Keratinocyte (primary cell): Measurements from ENCODE around the gene VPS11.

ENCODE experiments used
- EZH2 ChIP-seq: IDR thresholded peaks from one replicate; pipeline ENCODE4 v1.6.1; 2012; ENCODE audit warnings: inconsistent platforms, mild to moderate bottlenecking, low read length, moderate library complexity
- TF ChIP-seq, protein P1 (sequence below), 3 experiments: IDR thresholded peaks in 1 of 3; conservative IDR thresholded peaks in 1 of 3; optimal IDR thresholded peaks in 1 of 3; 2 replicates in 2 of 3; 3 replicates in 1 of 3; pipeline versions ENCODE3 to v1.5.1; 2011; ENCODE audit warnings: low read length in 3 of 3, mild to moderate bottlenecking in 3 of 3, moderate library complexity in 2 of 3, control low read depth in 1 of 3, inconsistent platforms in 1 of 3; ENCODE audit not compliant: insufficient read depth in 2 of 3; ENCODE audit errors: extremely low read depth in 1 of 3

DNA sequence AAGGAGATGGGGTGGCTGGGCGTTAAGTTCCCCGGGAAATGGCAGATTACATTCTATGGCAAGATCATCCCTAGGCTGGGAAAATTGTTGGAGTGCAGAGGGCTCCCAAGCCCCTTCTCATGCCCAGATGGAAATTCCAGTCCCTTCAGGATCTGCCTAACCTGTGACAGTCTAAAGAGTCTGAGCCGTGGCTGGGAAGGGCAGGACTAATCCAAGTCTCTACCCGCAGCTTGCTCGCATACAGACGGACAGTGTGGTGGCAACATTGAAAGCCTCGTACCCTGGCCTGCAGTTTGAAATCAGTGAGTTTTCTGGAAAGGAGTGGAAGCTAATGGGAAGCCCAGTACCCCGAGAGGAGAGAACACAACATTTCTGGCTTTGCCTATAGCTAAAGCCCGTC is 20.8 kb downstream of the VPS11 start:
- TF ChIP-seq, protein P1, sequence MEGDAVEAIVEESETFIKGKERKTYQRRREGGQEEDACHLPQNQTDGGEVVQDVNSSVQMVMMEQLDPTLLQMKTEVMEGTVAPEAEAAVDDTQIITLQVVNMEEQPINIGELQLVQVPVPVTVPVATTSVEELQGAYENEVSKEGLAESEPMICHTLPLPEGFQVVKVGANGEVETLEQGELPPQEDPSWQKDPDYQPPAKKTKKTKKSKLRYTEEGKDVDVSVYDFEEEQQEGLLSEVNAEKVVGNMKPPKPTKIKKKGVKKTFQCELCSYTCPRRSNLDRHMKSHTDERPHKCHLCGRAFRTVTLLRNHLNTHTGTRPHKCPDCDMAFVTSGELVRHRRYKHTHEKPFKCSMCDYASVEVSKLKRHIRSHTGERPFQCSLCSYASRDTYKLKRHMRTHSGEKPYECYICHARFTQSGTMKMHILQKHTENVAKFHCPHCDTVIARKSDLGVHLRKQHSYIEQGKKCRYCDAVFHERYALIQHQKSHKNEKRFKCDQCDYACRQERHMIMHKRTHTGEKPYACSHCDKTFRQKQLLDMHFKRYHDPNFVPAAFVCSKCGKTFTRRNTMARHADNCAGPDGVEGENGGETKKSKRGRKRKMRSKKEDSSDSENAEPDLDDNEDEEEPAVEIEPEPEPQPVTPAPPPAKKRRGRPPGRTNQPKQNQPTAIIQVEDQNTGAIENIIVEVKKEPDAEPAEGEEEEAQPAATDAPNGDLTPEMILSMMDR (optimal IDR thresholded peaks at IDR 0.05 in 1 of 3, IDR thresholded peaks at IDR 0.05 in 1 of 3, conservative IDR thresholded peaks at IDR 0.05 in 1 of 3; ENCODE audit: extremely low read depth in 1 of 3, insufficient read depth in 2 of 3, low read length in 3 of 3) = no peak
- TF ChIP-seq EZH2 = no peak
